H9 (cell line): ENCODE results near the gene PRR14. TPM values are rescaled to one million over a fixed set of nuclear protein-coding genes. Genes with fewer than 3 reads are reported as not detected.

Experiments used
- DNase-seq: peaks from one replicate; pipeline ENCODE4 v3.0.0-alpha.2; 2017
- H2AFZ ChIP-seq: one replicate; pipeline ENCODE4 v1.6.1; 2013; ENCODE audit warnings: mild to moderate bottlenecking, low read length, control low read depth, moderate library complexity
- H2AK5ac ChIP-seq: 2 replicates; pipeline ENCODE4 v1.6.1; 2013; ENCODE audit warnings: low read length, control low read depth, mixed read lengths; ENCODE audit not compliant: insufficient read length
- H2BK120ac ChIP-seq: one replicate; pipeline ENCODE4 v1.6.1; 2013; ENCODE audit warnings: low read depth, mild to moderate bottlenecking, low read length, control low read depth, inconsistent platforms; ENCODE audit not compliant: poor library complexity, severe bottlenecking
- H2BK12ac ChIP-seq: 2 replicates; pipeline ENCODE4 v1.6.1; 2013; ENCODE audit warnings: low read length, control low read depth, mixed read lengths, low read depth; ENCODE audit not compliant: insufficient read length
- H2BK15ac ChIP-seq: 2 replicates; pipeline ENCODE4 v1.6.1; 2013; ENCODE audit warnings: low read depth, low read length, control low read depth
- H2BK20ac ChIP-seq: one replicate; pipeline ENCODE4 v1.6.1; 2013; ENCODE audit warnings: low read depth, mild to moderate bottlenecking, low read length, control low read depth, inconsistent platforms; ENCODE audit not compliant: poor library complexity, severe bottlenecking
- H2BK5ac ChIP-seq: 2 replicates; pipeline ENCODE4 v1.6.1; 2013; ENCODE audit warnings: low read length, control low read depth, mixed read lengths; ENCODE audit not compliant: insufficient read length
- H3K14ac ChIP-seq: 2 replicates; pipeline ENCODE4 v1.6.1; 2013; ENCODE audit warnings: low read length, control low read depth; ENCODE audit not compliant: insufficient read depth
- H3K18ac ChIP-seq: 2 replicates; pipeline ENCODE4 v1.6.1; 2013; ENCODE audit warnings: low read depth, mild to moderate bottlenecking, mixed read lengths, low read length, control low read depth; ENCODE audit not compliant: insufficient read length
- H3K23ac ChIP-seq: 2 replicates; pipeline ENCODE4 v1.6.1; 2013; ENCODE audit warnings: low read length, control low read depth, mixed read lengths, low read depth; ENCODE audit not compliant: insufficient read length
- H3K23me2 ChIP-seq: 2 replicates; pipeline ENCODE4 v1.6.1; 2013; ENCODE audit warnings: low read depth, mild to moderate bottlenecking, mixed read lengths, low read length, control low read depth; ENCODE audit not compliant: insufficient read length, poor library complexity, severe bottlenecking
- H3K27ac ChIP-seq: 2 replicates; pipeline ENCODE4 v1.5.1; 2013; ENCODE audit warnings: low read length, control low read depth, mixed read lengths, low read depth; ENCODE audit not compliant: insufficient read length
- H3K27me3 ChIP-seq: 2 replicates; pipeline ENCODE4 v1.6.1; 2013; ENCODE audit warnings: low read length, control low read depth, inconsistent platforms; ENCODE audit not compliant: insufficient read depth
- H3K4ac ChIP-seq: 2 replicates; pipeline ENCODE4 v1.6.1; 2013; ENCODE audit warnings: low read depth, mild to moderate bottlenecking, control low read depth, inconsistent platforms, low read length, moderate library complexity
- H3K4me1 ChIP-seq: 2 replicates; pipeline ENCODE4 v1.6.1; 2013; ENCODE audit warnings: low read length, control low read depth, inconsistent platforms; ENCODE audit not compliant: insufficient read depth
- H3K4me2 ChIP-seq: 2 replicates; pipeline ENCODE4 v1.6.1; 2013; ENCODE audit warnings: low read length, control low read depth, mixed read lengths; ENCODE audit not compliant: insufficient read length, insufficient read depth
- H3K56ac ChIP-seq: 2 replicates; pipeline ENCODE4 v1.6.1; 2013; ENCODE audit warnings: low read depth, mild to moderate bottlenecking, mixed read lengths, low read length, control low read depth; ENCODE audit not compliant: insufficient read length
- H3K79me1 ChIP-seq: 2 replicates; pipeline ENCODE4 v1.6.1; 2013; ENCODE audit warnings: low read depth, mild to moderate bottlenecking, moderate library complexity, low read length, control low read depth, inconsistent platforms; ENCODE audit not compliant: insufficient read depth, poor library complexity, severe bottlenecking
- H3K79me2 ChIP-seq: 2 replicates; pipeline ENCODE4 v1.6.1; 2013; ENCODE audit warnings: low read length, control low read depth, inconsistent platforms; ENCODE audit not compliant: insufficient read depth
- H3K9ac ChIP-seq: 2 replicates; pipeline ENCODE4 v1.6.1; 2013; ENCODE audit warnings: low read length, control low read depth, mixed read lengths; ENCODE audit not compliant: insufficient read length; ENCODE audit errors: extremely low read depth
- H3K9me3 ChIP-seq: one replicate; pipeline ENCODE4 v1.6.1; 2013; ENCODE audit warnings: low read depth, low read length, inconsistent platforms; ENCODE audit not compliant: control insufficient read depth
- H3T11ph ChIP-seq: one replicate; pipeline ENCODE4 v1.6.1; 2013; ENCODE audit warnings: mild to moderate bottlenecking, low read length, control low read depth, inconsistent platforms
- H4K20me1 ChIP-seq: one replicate; pipeline ENCODE4 v1.6.1; 2013; ENCODE audit not compliant: control insufficient read depth, insufficient read length, insufficient read depth
- H4K5ac ChIP-seq: 2 replicates; pipeline ENCODE4 v1.6.1; 2013; ENCODE audit warnings: low read depth, mild to moderate bottlenecking, mixed read lengths, low read length, control low read depth; ENCODE audit not compliant: insufficient read length
- H4K8ac ChIP-seq: replicated peaks from 2 replicates; pipeline ENCODE4 v1.6.1; 2013; ENCODE audit warnings: low read length, control low read depth, mixed read lengths, low read depth; ENCODE audit not compliant: insufficient read length
- H4K91ac ChIP-seq: 2 replicates; pipeline ENCODE4 v1.6.1; 2013; ENCODE audit warnings: low read depth, mild to moderate bottlenecking, moderate library complexity, mixed read lengths, low read length, control low read depth; ENCODE audit not compliant: insufficient read length
- H3K27ac Mint-ChIP-seq, 3 experiments: 2 replicates in 2 of 3; 3 replicates in 1 of 3; pipeline ENCODE4 v1.8.0; 2020 to 2021; ENCODE audit warnings: mixed read lengths in 3 of 3, mild to moderate bottlenecking in 1 of 3, moderate library complexity in 1 of 3
- H3K27me3 Mint-ChIP-seq: 2 replicates; pipeline ENCODE4 v1.8.0; 2021; ENCODE audit warnings: low read depth, mild to moderate bottlenecking, moderate library complexity, mixed read lengths
- H3K36me3 Mint-ChIP-seq, 3 experiments: 2 replicates in 2 of 3; 3 replicates in 1 of 3; pipeline ENCODE4 v1.8.0; 2020 to 2021; ENCODE audit warnings: low read depth in 3 of 3, mixed read lengths in 3 of 3; ENCODE audit not compliant: insufficient read depth in 1 of 3
- H3K4me1 Mint-ChIP-seq, 2 experiments: 2 replicates each; pipeline ENCODE4 v1.8.0; 2020; ENCODE audit warnings: mixed read lengths in 2 of 2
- H3K4me3 Mint-ChIP-seq, 2 experiments: 2 replicates in 1 of 2; 3 replicates in 1 of 2; pipeline ENCODE4 v1.8.0; 2020 to 2021; ENCODE audit warnings: mild to moderate bottlenecking in 2 of 2, mixed read lengths in 2 of 2, moderate library complexity in 1 of 2
- H3K9me3 Mint-ChIP-seq, 2 experiments: 2 replicates in 1 of 2; 3 replicates in 1 of 2; pipeline ENCODE4 v1.8.0; 2020; ENCODE audit warnings: mild to moderate bottlenecking in 2 of 2, mixed read lengths in 2 of 2, moderate library complexity in 1 of 2
- WGBS: extraction: QIAGEN DNeasy Blood & Tissue Kit; methylation state at CpG from one replicate; pipeline ENCODE4 v1.1.7; 2013; ENCODE audit warnings: missing lambda C conversion rate, low lambda C conversion rate, mixed read lengths; ENCODE audit not compliant: insufficient read length; ENCODE audit errors: extremely low coverage; 5-methylcytosine and 5-hydroxymethylcytosine counted together
- total RNA-seq: library from RNA; stranded (reverse); gene quantifications from 2 replicates; pipeline ENCODE4 v1.2.1, GENCODE V29; 2021
- TF ChIP-seq, protein P1 (sequence below): fragments of 200-600 bp; sonication (generic); conservative IDR thresholded peaks from 3 replicates; pipeline ENCODE4 v1.8.0; 2021; ENCODE audit warnings: antibody characterized with exemption, mild to moderate bottlenecking

The PRR14 gene
- total RNA-seq, 1 experiment from 2014 or later = 11.6 TPM

- Histone ChIP-seq H3K79me1 (no peaks in the 10 kb centered on the region), H2BK120ac (no peak overlapping the region), H3K4ac (no peak overlapping the region), H2BK12ac (no peak overlapping the region), H4K20me1 (no peaks in the 10 kb centered on the region), H3K9me3 (no peaks in the 10 kb centered on the region), H4K91ac (no peak overlapping the region), H3K4me1 (no peaks in the 10 kb centered on the region), H3K9ac (peak overlapping the region; percentile 33), H3K18ac (no peak overlapping the region), H2AFZ (no peak overlapping the region), H3K23me2 (no peaks in the 10 kb centered on the region), H3K79me2 (no peaks in the 10 kb centered on the region), H2BK20ac (no peak overlapping the region), H3K23ac (no peak overlapping the region), H3T11ph (no peak overlapping the region), H2BK15ac (no peak overlapping the region), H2BK5ac (no peak overlapping the region), H4K8ac (no peak overlapping the region), H4K5ac (no peak overlapping the region), H3K4me2 (peak overlapping the region; percentile 69), H2AK5ac (no peak overlapping the region), H3K27ac (no peak overlapping the region), H3K14ac (no peak overlapping the region), H3K56ac (no peak overlapping the region), H3K27me3 (peaks cover 9% of the 10 kb centered on the region; the same call in 1 of the 2 replicates)
- Mint-ChIP-seq H3K27ac (peak overlapping the region in 2 of 3 experiments; percentile 25 to 85; a peak in 2 of 7 replicates), H3K4me1 (peaks cover 6 to 14% of the 10 kb centered on the region in 2 experiments), H3K4me3 (peak overlapping the region; percentile 67 to 85), H3K27me3 (peaks cover 44% of the 10 kb centered on the region), H3K36me3 (peaks cover 7 to 44% (median 32%) of the 10 kb centered on the region in 3 experiments; a peak in 6 of 7 replicates), H3K9me3 (no peaks in the 10 kb centered on the region)
- no peak for DNase-seq
- no CpG with 5 or more reads among the region's 32 CpGs for WGBS
- TF ChIP-seq, protein P1, sequence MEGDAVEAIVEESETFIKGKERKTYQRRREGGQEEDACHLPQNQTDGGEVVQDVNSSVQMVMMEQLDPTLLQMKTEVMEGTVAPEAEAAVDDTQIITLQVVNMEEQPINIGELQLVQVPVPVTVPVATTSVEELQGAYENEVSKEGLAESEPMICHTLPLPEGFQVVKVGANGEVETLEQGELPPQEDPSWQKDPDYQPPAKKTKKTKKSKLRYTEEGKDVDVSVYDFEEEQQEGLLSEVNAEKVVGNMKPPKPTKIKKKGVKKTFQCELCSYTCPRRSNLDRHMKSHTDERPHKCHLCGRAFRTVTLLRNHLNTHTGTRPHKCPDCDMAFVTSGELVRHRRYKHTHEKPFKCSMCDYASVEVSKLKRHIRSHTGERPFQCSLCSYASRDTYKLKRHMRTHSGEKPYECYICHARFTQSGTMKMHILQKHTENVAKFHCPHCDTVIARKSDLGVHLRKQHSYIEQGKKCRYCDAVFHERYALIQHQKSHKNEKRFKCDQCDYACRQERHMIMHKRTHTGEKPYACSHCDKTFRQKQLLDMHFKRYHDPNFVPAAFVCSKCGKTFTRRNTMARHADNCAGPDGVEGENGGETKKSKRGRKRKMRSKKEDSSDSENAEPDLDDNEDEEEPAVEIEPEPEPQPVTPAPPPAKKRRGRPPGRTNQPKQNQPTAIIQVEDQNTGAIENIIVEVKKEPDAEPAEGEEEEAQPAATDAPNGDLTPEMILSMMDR = no peak
These were observed 6.5 kb downstream of the PRR14 start for GRCh38 chr16:30656974-30657865.
